HG03520 (cell line): Measurements from ENCODE around the gene PCGF2.
A peak's percentile ranks its signal among the peaks of the same experiment; 100 is the strongest.

ENCODE experiments used
- ATAC-seq: cut with Tn5 transposase; IDR thresholded peaks from one replicate; pipeline ENCODE4 v1.9.1; 2021; ENCODE audit warnings: mild to moderate bottlenecking, moderate library complexity; ENCODE audit not compliant: unreplicated experiment

The PCGF2 gene

GRCh38 chr17:38751808-38752307 is 3.7 kb upstream of the PCGF2 start:
- ATAC-seq = peak; percentile 33

- no peak for ATAC-seq
Measured at GRCh38 chr17:38751144-38751807, 3.1 kb upstream of the PCGF2 start.

- ATAC-seq = no peak
Measured at GRCh38 chr17:38750312-38751121, 2.4 kb upstream of the PCGF2 start.

- ATAC-seq = no peak
Measured at GRCh38 chr17:38750044-38750311, 1.8 kb upstream of the PCGF2 start.

GRCh38 chr17:38749223-38750043 is 1.3 kb upstream of the PCGF2 start:
- ATAC-seq = no peak

- ATAC-seq = no peak
Measured at GRCh38 chr17:38748892-38749222, 721 bp upstream of the PCGF2 start.

- no peak for ATAC-seq
Measured at GRCh38 chr17:38747463-38748148, 530 bp downstream of the PCGF2 start.

GRCh38 chr17:38746849-38747462 is 1.2 kb downstream of the PCGF2 start:
- ATAC-seq = no peak

- no peak for ATAC-seq
Measured at GRCh38 chr17:38746004-38746848, 1.9 kb downstream of the PCGF2 start.

GRCh38 chr17:38745545-38745944 is 2.6 kb downstream of the PCGF2 start:
- ATAC-seq = no peak

GRCh38 chr17:38743556-38744171 is 4.5 kb downstream of the PCGF2 start:
- no peak for ATAC-seq

- ATAC-seq = no peak
Measured at GRCh38 chr17:38742411-38743308, 5.5 kb downstream of the PCGF2 start.

- no peak for ATAC-seq
Measured at GRCh38 chr17:38741921-38742410, 6.2 kb downstream of the PCGF2 start.

GRCh38 chr17:38741461-38741860 is 6.7 kb downstream of the PCGF2 start:
- ATAC-seq = no peak

- no peak for ATAC-seq
Measured at GRCh38 chr17:38740806-38741205, 7.3 kb downstream of the PCGF2 start.

- no peak for ATAC-seq
Measured at GRCh38 chr17:38740044-38740443, 8.1 kb downstream of the PCGF2 start.

GRCh38 chr17:38739305-38739704 is 8.8 kb downstream of the PCGF2 start:
- ATAC-seq = no peak

- ATAC-seq = no peak
Measured at GRCh38 chr17:38738686-38739085, 9.4 kb downstream of the PCGF2 start.
